ENCODE data around the gene CACNA1I.

DNA sequence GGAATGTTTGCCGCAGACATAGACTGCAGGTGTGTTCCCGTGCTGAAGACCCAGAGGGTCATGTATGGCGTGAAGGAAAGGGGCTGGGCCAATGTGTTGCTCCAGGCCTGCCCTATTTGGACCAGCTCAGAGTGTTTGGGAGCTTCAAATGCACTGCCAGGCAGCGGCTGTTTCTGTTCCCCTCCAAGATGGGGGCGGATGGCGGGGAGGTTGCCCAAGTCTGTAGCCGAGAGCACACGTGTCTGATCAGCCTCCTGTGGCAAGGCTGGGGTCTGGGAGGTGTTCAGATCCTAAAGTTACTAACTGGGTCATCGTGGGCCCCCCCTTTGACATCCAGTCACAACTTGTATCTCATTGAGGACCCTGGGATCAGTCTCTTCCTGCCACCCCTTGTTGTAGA is 45.5 kb downstream of the CACNA1I start:
- TF ChIP-seq ZNF274 (IDR thresholded peaks at IDR 0.05; ENCODE audit: low read depth, low read length) (no peak), JUND (IDR thresholded peaks at IDR 0.05) (no peak)
- TF ChIP-seq, protein P1, sequence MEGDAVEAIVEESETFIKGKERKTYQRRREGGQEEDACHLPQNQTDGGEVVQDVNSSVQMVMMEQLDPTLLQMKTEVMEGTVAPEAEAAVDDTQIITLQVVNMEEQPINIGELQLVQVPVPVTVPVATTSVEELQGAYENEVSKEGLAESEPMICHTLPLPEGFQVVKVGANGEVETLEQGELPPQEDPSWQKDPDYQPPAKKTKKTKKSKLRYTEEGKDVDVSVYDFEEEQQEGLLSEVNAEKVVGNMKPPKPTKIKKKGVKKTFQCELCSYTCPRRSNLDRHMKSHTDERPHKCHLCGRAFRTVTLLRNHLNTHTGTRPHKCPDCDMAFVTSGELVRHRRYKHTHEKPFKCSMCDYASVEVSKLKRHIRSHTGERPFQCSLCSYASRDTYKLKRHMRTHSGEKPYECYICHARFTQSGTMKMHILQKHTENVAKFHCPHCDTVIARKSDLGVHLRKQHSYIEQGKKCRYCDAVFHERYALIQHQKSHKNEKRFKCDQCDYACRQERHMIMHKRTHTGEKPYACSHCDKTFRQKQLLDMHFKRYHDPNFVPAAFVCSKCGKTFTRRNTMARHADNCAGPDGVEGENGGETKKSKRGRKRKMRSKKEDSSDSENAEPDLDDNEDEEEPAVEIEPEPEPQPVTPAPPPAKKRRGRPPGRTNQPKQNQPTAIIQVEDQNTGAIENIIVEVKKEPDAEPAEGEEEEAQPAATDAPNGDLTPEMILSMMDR (IDR thresholded peaks at IDR 0.05 in 2 of 3, conservative IDR thresholded peaks at IDR 0.05 in 1 of 3; ENCODE audit: borderline replicate concordance in 1 of 3, insufficient read depth in 1 of 3, low read depth in 2 of 3, low read length in 2 of 3) = no peak
- TF ChIP-seq, protein P2, sequence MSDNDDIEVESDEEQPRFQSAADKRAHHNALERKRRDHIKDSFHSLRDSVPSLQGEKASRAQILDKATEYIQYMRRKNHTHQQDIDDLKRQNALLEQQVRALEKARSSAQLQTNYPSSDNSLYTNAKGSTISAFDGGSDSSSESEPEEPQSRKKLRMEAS (IDR thresholded peaks at IDR 0.05) = no peak
